Hematopoietic multipotent progenitor cell (in vitro differentiated cells): ENCODE results near the gene ENTPD2. TPM values are rescaled to one million over a fixed set of nuclear protein-coding genes. Genes with fewer than 3 reads are reported as not detected.

ENCODE experiments used
- DNase-seq, 3 donors: peaks; one replicate each; pipeline ENCODE4 v3.0.0-alpha.2; 2011 to 2015; ENCODE audit warnings: low read depth in 2 of 3, low spot score in 2 of 3
- total RNA-seq: library from RNA; depleted of rRNA; stranded (reverse); fragments of >200 nt; gene quantifications from one replicate; pipeline ENCODE4 v1.2.3, GENCODE V29; 2012

ENTPD2 gene
- total RNA-seq = not detected

GRCh38 chr9:137053944-137054931 lies at the start of gene ENTPD2:
Gene ENTPD2 (minus strand): TSS chr9:137054061. CDS start chr9:137053997, 64 bp downstream.
- DNase-seq = no peak

GRCh38 chr9:137103206-137103999 lies 49.5 kb upstream of the ENTPD2 start:
- DNase-seq = no peak

- DNase-seq = no peak
These were observed 45.4 kb upstream of the ENTPD2 start for GRCh38 chr9:137099231-137099630.

- no peak for DNase-seq
These were observed 44.1 kb upstream of the ENTPD2 start for GRCh38 chr9:137097761-137098462.

GRCh38 chr9:137096785-137097546 lies 43.1 kb upstream of the ENTPD2 start:
- no peak for DNase-seq

GRCh38 chr9:137095664-137096517 lies 42.0 kb upstream of the ENTPD2 start:
- DNase-seq = peak in 2 of 3 donors; percentile 43 to 75

GRCh38 chr9:137089232-137089947 lies 35.5 kb upstream of the ENTPD2 start:
- no peak for DNase-seq

GRCh38 chr9:137088121-137088520 lies 34.3 kb upstream of the ENTPD2 start:
- DNase-seq = no peak

GRCh38 chr9:137087409-137087925 lies 33.6 kb upstream of the ENTPD2 start:
- peak in 1 of 3 donors; percentile 21 for DNase-seq

- DNase-seq = peak; percentile 98 to 100 (median 99)
These were observed 32.9 kb upstream of the ENTPD2 start, which contains the start of gene MAN1B1 for GRCh38 chr9:137086531-137087408. Gene MAN1B1 (plus strand): TSS chr9:137086985. CDS start chr9:137087000, 15 bp downstream.

- DNase-seq = no peak
These were observed 32.2 kb upstream of the ENTPD2 start for GRCh38 chr9:137085920-137086530.

GRCh38 chr9:137084526-137084925 lies 30.7 kb upstream of the ENTPD2 start:
- no peak for DNase-seq

- DNase-seq = no peak
These were observed 29.6 kb upstream of the ENTPD2 start for GRCh38 chr9:137083394-137084004.

GRCh38 chr9:137082925-137083290 lies 29.0 kb upstream of the ENTPD2 start:
- no peak for DNase-seq

GRCh38 chr9:137082222-137082924 lies 28.5 kb upstream of the ENTPD2 start:
- no peak for DNase-seq
